ENCODE results near the gene KRT12.
"Not testable (repeated sequence)": the region's sequence is repeated elsewhere in the genome, so short reads cannot be mapped to it uniquely, and the experiment has no call there.

Gene KRT12

GRCh38 chr17:40821536-40821935 is 45.5 kb downstream of the KRT12 start:
- Mint-ChIP-seq H3K4me3 (no peak overlapping the region), H3K4me1 (peaks cover 33% of the 10 kb centered on the region), H3K36me3 (peaks cover 26% of the 10 kb centered on the region), H3K27ac (no peak overlapping the region), H3K27me3 (peaks cover 9% of the 10 kb centered on the region), H3K9me3 (no peaks in the 10 kb centered on the region)
- CTCF ChIA-PET: interaction anchor here (0.8 kb wide), 1 partner anchor 38 kb away, joined by 3 read pairs; no protein-coding TSS in a partner anchor
- no peak for DNase-seq

DNA sequence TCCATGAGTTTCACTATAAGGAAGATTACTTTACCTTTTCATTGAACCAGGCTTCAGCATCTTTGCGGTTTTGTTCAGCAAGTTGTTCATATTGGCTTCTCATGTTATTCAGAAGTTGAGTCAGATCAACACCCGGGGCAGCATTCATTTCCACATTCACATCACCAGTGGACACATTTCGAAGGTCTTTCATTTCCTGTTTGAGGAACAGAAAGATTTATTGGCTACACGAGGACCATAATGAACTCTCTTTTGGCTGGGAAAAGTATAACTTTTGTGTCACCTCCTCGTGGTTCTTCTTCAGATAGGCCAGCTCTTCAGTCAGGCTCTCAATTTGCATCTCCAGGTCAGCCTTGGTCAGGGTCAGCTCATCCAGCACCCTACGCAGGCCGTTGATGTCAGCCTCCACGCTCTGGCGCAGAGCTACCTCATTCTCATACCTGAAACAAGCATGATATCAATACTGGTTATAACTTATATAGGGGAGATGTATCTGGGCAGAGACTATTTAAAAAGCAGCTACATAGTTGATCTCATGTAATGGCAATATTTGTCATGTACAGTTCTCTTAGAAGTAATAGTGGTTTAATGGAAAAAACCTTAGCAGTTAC is 46.7 kb downstream of the KRT12 start:
- H3K4me1 Mint-ChIP-seq: peaks cover 33% of the 10 kb centered on the region

GRCh38 chr17:40819528-40820125 is 47.4 kb downstream of the KRT12 start:
- Mint-ChIP-seq H3K36me3 (peaks cover 28% of the 10 kb centered on the region), H3K27ac (peak overlapping the region; percentile 78), H3K4me1 (peaks cover 33% of the 10 kb centered on the region), H3K9me3 (peaks cover 1% of the 10 kb centered on the region), H3K4me3 (peak overlapping the region; percentile 82), H3K27me3 (peaks cover 9% of the 10 kb centered on the region)
- CTCF ChIA-PET: no interaction called here
- no peak for DNase-seq

More for the DNA sequence above, 46.7 kb downstream of the KRT12 start:
- no peak for DNase-seq
- Mint-ChIP-seq H3K9me3 (no peaks in the 10 kb centered on the region), H3K4me3 (peak overlapping the region; percentile 19), H3K27ac (no peak overlapping the region), H3K27me3 (peaks cover 9% of the 10 kb centered on the region), H3K36me3 (peaks cover 28% of the 10 kb centered on the region)
- CTCF ChIA-PET: no interaction called here

DNA sequence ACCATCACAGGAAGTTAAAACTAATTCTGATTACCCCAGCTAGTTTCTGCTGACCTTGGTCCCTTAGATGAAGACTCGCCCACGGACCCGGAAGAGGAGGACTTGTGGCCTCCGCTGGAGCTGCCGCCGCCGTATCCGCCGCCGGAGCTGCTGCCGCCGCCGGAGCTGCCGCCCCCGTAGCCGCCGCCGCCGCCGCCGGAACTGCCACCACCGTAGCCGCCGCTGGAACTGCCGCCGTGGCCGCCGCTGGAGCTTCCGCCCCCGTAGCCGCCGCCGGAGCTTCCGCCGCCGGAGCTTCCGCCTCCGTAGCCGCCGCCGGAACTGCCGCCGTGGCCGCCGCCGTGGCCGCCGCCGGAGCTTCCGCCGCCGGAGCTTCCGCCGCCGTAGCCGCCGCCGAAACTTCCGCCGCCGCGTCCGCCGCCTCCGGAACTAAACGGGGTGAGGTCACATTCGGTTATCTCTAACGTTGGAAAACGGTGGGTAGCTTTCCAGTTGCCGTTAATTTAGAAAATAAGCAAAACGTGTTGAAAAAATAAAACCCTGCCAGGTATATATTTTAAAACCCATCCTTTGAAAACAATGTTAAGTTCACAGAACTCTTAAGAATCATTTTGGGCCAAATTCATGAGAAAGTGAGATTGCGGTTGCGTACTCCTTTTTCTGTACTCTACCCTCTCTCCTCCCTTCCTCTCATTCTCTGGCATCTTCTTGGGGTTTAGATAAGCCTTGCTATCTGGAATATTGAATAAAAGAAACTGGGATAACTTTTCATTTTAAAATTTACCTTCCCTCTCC is 48.1 kb downstream of the KRT12 start:
- H3K9me3 Mint-ChIP-seq: peaks cover 3% of the 10 kb centered on the region
- peaks cover 29% of the 10 kb centered on the region for H3K4me1 Mint-ChIP-seq
- H3K4me3 Mint-ChIP-seq: peak overlapping the region; percentile 82
- peak; percentile 86 for DNase-seq
- H3K36me3 Mint-ChIP-seq: peaks cover 28% of the 10 kb centered on the region
- H3K27me3 Mint-ChIP-seq: peaks cover 14% of the 10 kb centered on the region
- peak overlapping the region; percentile 96 for H3K27ac Mint-ChIP-seq
- CTCF ChIA-PET: interaction anchor here (0.7 to 1.2 kb wide), 4 partner anchors 10 to 847 kb away, joined by 3 to 4 read pairs (median 4); no protein-coding TSS in a partner anchor

GRCh38 chr17:40818343-40818732 is 48.7 kb downstream of the KRT12 start:
- H3K9me3 Mint-ChIP-seq: peaks cover 3% of the 10 kb centered on the region
- peaks cover 29% of the 10 kb centered on the region for H3K4me1 Mint-ChIP-seq
- H3K36me3 Mint-ChIP-seq: peaks cover 28% of the 10 kb centered on the region
- H3K27ac Mint-ChIP-seq: peak overlapping the region; percentile 96
- peak overlapping the region; percentile 82 for H3K4me3 Mint-ChIP-seq
- H3K27me3 Mint-ChIP-seq: peaks cover 15% of the 10 kb centered on the region
- CTCF ChIA-PET: interaction anchor here (0.7 to 1.2 kb wide), 4 partner anchors 9 to 847 kb away, joined by 3 to 4 read pairs (median 4); no protein-coding TSS in a partner anchor
- no peak for DNase-seq

- H3K4me3 Mint-ChIP-seq: peak overlapping the region; percentile 67
- CTCF ChIA-PET: interaction anchor here (0.7 to 1.6 kb wide), 2 partner anchors 13 to 732 kb away, joined by 3 read pairs; no protein-coding TSS in a partner anchor
Measured at GRCh38 chr17:40817103-40817682, 49.8 kb downstream of the KRT12 start.

DNA sequence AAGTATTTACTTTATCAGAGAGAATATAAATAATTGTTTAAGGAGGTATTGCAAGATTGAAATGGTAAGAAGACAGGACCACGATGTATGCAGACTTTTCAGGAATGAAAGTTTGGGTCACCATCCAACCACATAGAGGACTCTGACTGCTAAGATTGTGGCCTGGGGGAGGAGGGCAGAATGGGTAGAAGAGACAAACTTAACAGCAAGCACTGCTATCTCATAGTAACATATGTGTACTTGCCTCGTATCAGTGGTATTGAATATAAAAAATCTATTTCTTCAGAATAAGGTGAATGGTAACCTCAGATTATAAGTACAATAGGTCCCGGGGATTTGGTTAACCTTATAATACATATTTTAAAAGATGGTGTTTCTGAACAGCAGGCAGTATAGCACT is 50.5 kb downstream of the KRT12 start:
- H3K9me3 Mint-ChIP-seq: peaks cover 3% of the 10 kb centered on the region
- CTCF ChIA-PET: interaction anchor here (0.7 to 1.6 kb wide), 3 partner anchors 13 to 837 kb away, joined by 3 to 5 read pairs (median 3); no protein-coding TSS in a partner anchor
- H3K4me1 Mint-ChIP-seq: peaks cover 29% of the 10 kb centered on the region
- peaks cover 25% of the 10 kb centered on the region for H3K27me3 Mint-ChIP-seq
- H3K4me3 Mint-ChIP-seq: peak overlapping the region; percentile 34
- no peak overlapping the region for H3K27ac Mint-ChIP-seq
- peaks cover 27% of the 10 kb centered on the region for H3K36me3 Mint-ChIP-seq
- no peak for DNase-seq

More at GRCh38 chr17:40817103-40817682, 49.8 kb downstream of the KRT12 start:
- peak overlapping the region; percentile 30 for H3K27ac Mint-ChIP-seq
- H3K27me3 Mint-ChIP-seq: peaks cover 23% of the 10 kb centered on the region
- H3K9me3 Mint-ChIP-seq: peaks cover 3% of the 10 kb centered on the region
- no peak for DNase-seq
- peaks cover 29% of the 10 kb centered on the region for H3K4me1 Mint-ChIP-seq
- H3K36me3 Mint-ChIP-seq: peaks cover 28% of the 10 kb centered on the region

GRCh38 chr17:40815381-40815780 is 51.6 kb downstream of the KRT12 start:
- Mint-ChIP-seq H3K27me3 (peaks cover 30% of the 10 kb centered on the region), H3K4me3 (no peak overlapping the region)

GRCh38 chr17:40814657-40815056 is 52.4 kb downstream of the KRT12 start:
- DNase-seq, CTCF ChIA-PET, H3K27ac Mint-ChIP-seq, H3K9me3 Mint-ChIP-seq, H3K4me3 Mint-ChIP-seq: not testable (repeated sequence)
- H3K27me3 Mint-ChIP-seq: peaks cover 33% of the 10 kb centered on the region
- H3K4me1 Mint-ChIP-seq: peaks cover 19% of the 10 kb centered on the region
- H3K36me3 Mint-ChIP-seq: peaks cover 22% of the 10 kb centered on the region

More at GRCh38 chr17:40815381-40815780, 51.6 kb downstream of the KRT12 start:
- CTCF ChIA-PET: interaction anchor here (0.8 kb wide), 1 partner anchor 733 kb away, joined by 3 read pairs; no protein-coding TSS in a partner anchor
- H3K27ac Mint-ChIP-seq: no peak overlapping the region
- no peak for DNase-seq
- peaks cover 24% of the 10 kb centered on the region for H3K36me3 Mint-ChIP-seq
- H3K9me3 Mint-ChIP-seq: peaks cover 3% of the 10 kb centered on the region
- H3K4me1 Mint-ChIP-seq: peaks cover 26% of the 10 kb centered on the region

DNA sequence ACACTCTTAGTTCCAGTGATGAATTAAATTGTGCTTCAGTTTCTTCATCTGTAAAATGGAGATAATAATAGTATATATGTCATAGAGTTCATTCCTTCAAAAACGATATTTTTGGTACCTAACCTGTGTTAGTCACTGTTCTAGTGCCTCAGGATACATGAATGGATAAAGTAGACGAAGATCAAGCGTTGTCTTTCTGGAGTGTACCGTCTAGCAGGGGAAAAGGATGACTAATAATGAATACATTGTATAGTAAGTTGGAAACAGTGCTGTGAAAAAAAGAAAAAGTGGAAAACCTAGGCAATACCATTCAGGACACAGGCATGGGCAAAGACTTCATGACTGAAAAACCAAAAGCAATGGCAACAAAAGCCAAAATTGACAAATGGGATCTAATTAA is 53.2 kb downstream of the KRT12 start:
- no peak for DNase-seq
- Mint-ChIP-seq H3K36me3 (peaks cover 22% of the 10 kb centered on the region), H3K27ac (no peak overlapping the region), H3K4me3 (no peak overlapping the region), H3K27me3 (peaks cover 33% of the 10 kb centered on the region), H3K4me1 (peaks cover 14% of the 10 kb centered on the region), H3K9me3 (peaks cover 3% of the 10 kb centered on the region)
- CTCF ChIA-PET: no interaction called here

GRCh38 chr17:40812639-40813038 is 54.4 kb downstream of the KRT12 start:
- DNase-seq: no peak
- H3K4me1 Mint-ChIP-seq: peaks cover 7% of the 10 kb centered on the region
- peaks cover 13% of the 10 kb centered on the region for H3K36me3 Mint-ChIP-seq
- H3K27ac Mint-ChIP-seq: no peak overlapping the region
- peaks cover 39% of the 10 kb centered on the region for H3K27me3 Mint-ChIP-seq
- CTCF ChIA-PET: interaction anchor here (0.8 kb wide), 1 partner anchor 10 kb away, joined by 3 read pairs; no protein-coding TSS in a partner anchor
- no peak overlapping the region for H3K4me3 Mint-ChIP-seq
- H3K9me3 Mint-ChIP-seq: peaks cover 3% of the 10 kb centered on the region
